HepG2 (cell line): ENCODE measurements around the gene HPCAL1. TPM values are rescaled to one million over a fixed set of nuclear protein-coding genes. Genes with fewer than 3 reads are reported as not detected.

Source experiments
- DZIP1 ChIP-seq: sonication (generic); formaldehyde crosslinking; IDR thresholded peaks from 2 replicates; pipeline ENCODE4 v1.5.0; 2020; ENCODE audit warnings: mild to moderate bottlenecking, missing genetic modification reagents
- FOSL2 ChIP-seq: sonication (generic); formaldehyde crosslinking; IDR thresholded peaks from 2 replicates; pipeline ENCODE4 v1.4.0; 2020; ENCODE audit warnings: missing genetic modification reagents
- HIVEP1 ChIP-seq: sonication (generic); formaldehyde crosslinking; IDR thresholded peaks from 2 replicates; pipeline ENCODE4 v1.4.0; 2020; ENCODE audit warnings: mild to moderate bottlenecking, missing genetic modification reagents
- HOXA5 ChIP-seq: sonication (generic); formaldehyde crosslinking; IDR thresholded peaks from 2 replicates; pipeline ENCODE4 v1.4.0; 2020; ENCODE audit warnings: missing genetic modification reagents
- HOXA7 ChIP-seq: sonication (generic); formaldehyde crosslinking; IDR thresholded peaks from 2 replicates; pipeline ENCODE4 v1.8.1; 2022; ENCODE audit warnings: mild to moderate bottlenecking, missing genetic modification reagents, moderate library complexity
- KAT2B ChIP-seq: fragments of 150-350 bp; IDR thresholded peaks from 2 replicates; pipeline ENCODE4 v1.6.1; 2014; ENCODE audit warnings: low read depth, low read length, borderline replicate concordance
- LRRFIP1 ChIP-seq: sonication (generic); formaldehyde crosslinking; conservative IDR thresholded peaks from 2 replicates; pipeline ENCODE4 v1.4.0; 2020; ENCODE audit warnings: missing genetic modification reagents
- MTA1 ChIP-seq: sonication (generic); formaldehyde crosslinking; IDR thresholded peaks from 2 replicates; pipeline ENCODE4 v1.4.0; 2020; ENCODE audit warnings: missing genetic modification reagents, mild to moderate bottlenecking, borderline replicate concordance
- MXI1 ChIP-seq: IDR thresholded peaks from 3 replicates; pipeline ENCODE4 v1.6.1; 2012; ENCODE audit warnings: low read depth, low read length, inconsistent platforms, borderline replicate concordance
- NCOA2 ChIP-seq: sonication (generic); formaldehyde crosslinking; IDR thresholded peaks from 2 replicates; pipeline ENCODE4 v1.8.0; 2022; ENCODE audit warnings: inconsistent platforms
- NFYB ChIP-seq: sonication (generic); formaldehyde crosslinking; IDR thresholded peaks from 2 replicates; pipeline ENCODE4 v1.4.0; 2020; ENCODE audit warnings: missing genetic modification reagents
- PAX8 ChIP-seq: sonication (generic); formaldehyde crosslinking; IDR thresholded peaks from 2 replicates; pipeline ENCODE4 v1.8.0; 2022; ENCODE audit warnings: mild to moderate bottlenecking, missing genetic modification reagents, borderline replicate concordance
- SOX13 ChIP-seq, 3 experiments: fragments of 450-650 bp in 1 of 3; sonication (generic) in 1 of 3; formaldehyde crosslinking in 1 of 3; IDR thresholded peaks in 2 of 3; conservative IDR thresholded peaks in 1 of 3; 2 replicates each; pipeline versions ENCODE4 v1.5.0 to v1.6.1; 2016 to 2020; ENCODE audit warnings: antibody characterized with exemption in 1 of 3, mild to moderate bottlenecking in 1 of 3, missing compliant biosample characterization in 1 of 3, missing genetic modification reagents in 1 of 3, moderate library complexity in 1 of 3
- ZBTB1 ChIP-seq: sonication (generic); formaldehyde crosslinking; IDR thresholded peaks from 2 replicates; pipeline ENCODE4 v1.4.0; 2020; ENCODE audit warnings: missing genetic modification reagents, borderline replicate concordance
- ZNF333 ChIP-seq: sonication (generic); formaldehyde crosslinking; IDR thresholded peaks from 2 replicates; pipeline ENCODE4 v1.4.0; 2020; ENCODE audit warnings: mild to moderate bottlenecking, missing genetic modification reagents, borderline replicate concordance
- ZNF609 ChIP-seq: sonication (generic); formaldehyde crosslinking; IDR thresholded peaks from 2 replicates; pipeline ENCODE4 v1.4.0; 2020; ENCODE audit warnings: mild to moderate bottlenecking, missing genetic modification reagents, borderline replicate concordance
- ZNF746 ChIP-seq: sonication (generic); formaldehyde crosslinking; IDR thresholded peaks from 2 replicates; pipeline ENCODE4 v1.8.0; 2022; ENCODE audit warnings: mild to moderate bottlenecking, missing genetic modification reagents
- ZNF780A ChIP-seq: sonication (generic); formaldehyde crosslinking; IDR thresholded peaks from 2 replicates; pipeline ENCODE4 v1.8.0; 2022; ENCODE audit warnings: mild to moderate bottlenecking, missing genetic modification reagents, moderate library complexity
- polyA plus RNA-seq, 8 experiments: library from polyadenylated mRNA; depleted of rRNA in 3 of 8; stranded (reverse) in 7 of 8; unstranded in 1 of 8; fragments of >200 nt; fragmentation: Illumina TruSeq in 4 of 8; extraction: Trizol in 4 of 8; gene quantifications; 2 replicates each; pipeline versions ENCODE4 v1.2.1 to v1.2.3, GENCODE V29; 2011 to 2016; ENCODE audit warnings: low read depth in 4 of 8, missing spikeins in 1 of 8, mixed read lengths in 1 of 8; ENCODE audit not compliant: insufficient read depth in 1 of 8
- total RNA-seq, 5 experiments: library from RNA; depleted of rRNA; stranded (reverse); fragments of >200 nt; fragmentation: Illumina TruSeq; extraction: Trizol; gene quantifications; 2 replicates each; pipeline ENCODE4 v1.2.3, GENCODE V29; 2016; ENCODE audit warnings: low read depth in 1 of 5

Gene HPCAL1
- total and polyA plus RNA-seq, 2 of the 13 experiments (the other 11 are each of a cell fraction or from before 2014, with no cell fraction given): 29.5 to 29.9 TPM

- TF ChIP-seq HIVEP1 (CRISPR knock-in tag): no peak
- no peak for TF ChIP-seq HOXA5 (CRISPR knock-in tag)
- TF ChIP-seq ZNF780A: no peak
- TF ChIP-seq NFYB: no peak
- no peak for TF ChIP-seq ZNF333 (CRISPR knock-in tag)
- TF ChIP-seq ZNF609 (CRISPR knock-in tag): no peak
- no peak for TF ChIP-seq LRRFIP1 (CRISPR knock-in tag)
- 0 out of 2 replicates have a peak, but pooled peaks have one; percentile 18 for TF ChIP-seq NCOA2
- no peak for TF ChIP-seq DZIP1 (CRISPR knock-in tag)
- no peak for TF ChIP-seq MTA1 (CRISPR knock-in tag)
- no peak for TF ChIP-seq FOSL2
- no peak for TF ChIP-seq PAX8
- TF ChIP-seq KAT2B: no peak
- TF ChIP-seq ZBTB1 (CRISPR knock-in tag): no peak
- TF ChIP-seq ZNF746 (CRISPR knock-in tag): no peak
- 0 out of 3 replicates have a peak, but pooled peaks have one; percentile 22 for TF ChIP-seq MXI1
- TF ChIP-seq HOXA7 (CRISPR knock-in tag): no peak
- TF ChIP-seq SOX13 (IDR thresholded peaks at IDR 0.05): no peak
- TF ChIP-seq SOX13 (CRISPR knock-in tag; conservative IDR thresholded peaks at IDR 0.05 in 1 of 2, IDR thresholded peaks at IDR 0.05 in 1 of 2): peak in 1 of 2 experiments; percentile 38; a peak in 1 of 4 replicates
Measured at GRCh38 chr2:10326707-10327594, 24.2 kb downstream of the HPCAL1 start (continued).
